Vagina (tissue), 2 donors: ENCODE data around the gene RNF141. TPM values are rescaled to one million over a fixed set of nuclear protein-coding genes. Genes with fewer than 3 reads are reported as not detected.

Experiments used
- DNase-seq, 2 donors: peaks; one replicate each; pipeline ENCODE4 v3.0.0-alpha.2; 2017; ENCODE audit errors: extremely low spot score in 2 of 2
- H3K27ac ChIP-seq: fragments of 200-600 bp; sonication (generic); one replicate; pipeline ENCODE4 v1.5.1; 2019
- H3K27me3 ChIP-seq: fragments of 200-600 bp; sonication (generic); one replicate; pipeline ENCODE4 v1.5.1; 2019
- H3K36me3 ChIP-seq, 2 donors: fragments of 200-600 bp; sonication (generic); one replicate each; pipeline ENCODE4 v1.5.1; 2017 to 2019
- H3K4me1 ChIP-seq: fragments of 200-600 bp; sonication (generic); one replicate; pipeline ENCODE4 v1.5.1; 2019
- H3K4me3 ChIP-seq, 2 donors: fragments of 200-600 bp; sonication (generic); 1 replicate in 1 of 2; 2 replicates in 1 of 2; pipeline ENCODE4 v1.5.1; 2016 to 2019
- H3K9me3 ChIP-seq: fragments of 200-600 bp; sonication (generic); one replicate; pipeline ENCODE4 v1.5.1; 2019
- POLR2A ChIP-seq, 2 donors: fragments of 450-650 bp; IDR thresholded peaks; one replicate each; pipeline ENCODE4 v1.6.1; 2017; ENCODE audit warnings: antibody characterized with exemption in 2 of 2, mild to moderate bottlenecking in 2 of 2, moderate library complexity in 2 of 2
- POLR2AphosphoS5 ChIP-seq, 2 donors: sonication (generic); formaldehyde crosslinking; IDR thresholded peaks; one replicate each; pipeline ENCODE4 v1.9.0; 2017; ENCODE audit warnings: antibody characterized with exemption in 2 of 2, mild to moderate bottlenecking in 2 of 2, low read depth in 1 of 2; ENCODE audit not compliant: insufficient read depth in 1 of 2
- intact Hi-C: fragments of 100-400 bp; cut with DNase I; formaldehyde crosslinking; loops from one replicate; pipeline ENCODE4 v1.15.1; 2023
- microRNA counts, 2 donors: library from miRNA; unstranded; fragments of <30 nt; microRNA quantifications; one replicate each; lab custom pipeline; 2016 to 2017
- total RNA-seq: library from RNA; depleted of rRNA; stranded (reverse); fragments of >200 nt; gene quantifications from one replicate; pipeline ENCODE4 v1.2.3, GENCODE V29; 2016
- TF ChIP-seq, protein P1 (sequence below), 3 experiments: fragments of 450-650 bp in 2 of 3; fragments of 200-600 bp in 1 of 3; sonication (generic) in 1 of 3; IDR thresholded peaks; one replicate each; pipeline ENCODE4 v1.5.1; 2017 to 2019; ENCODE audit warnings: antibody characterized with exemption in 3 of 3, mild to moderate bottlenecking in 2 of 3, moderate library complexity in 2 of 3

RNF141 gene
- total RNA-seq, 1 donor from 2014 or later, result 19.2 TPM

- intact Hi-C loops, result no loop called here
- Histone ChIP-seq H3K27ac (no peak overlapping the region), H3K4me1 (no peaks in the 10 kb centered on the region), H3K27me3 (no peaks in the 10 kb centered on the region), H3K9me3 (no peaks in the 10 kb centered on the region), H3K36me3 (no peaks in the 10 kb centered on the region), H3K4me3 (no peak overlapping the region)
- TF ChIP-seq POLR2A (IDR thresholded peaks at IDR 0.05) (no peak), POLR2AphosphoS5 (IDR thresholded peaks at IDR 0.05; ENCODE audit: insufficient read depth in 1 of 2, low read depth in 1 of 2) (no peak)
- TF ChIP-seq, protein P1, sequence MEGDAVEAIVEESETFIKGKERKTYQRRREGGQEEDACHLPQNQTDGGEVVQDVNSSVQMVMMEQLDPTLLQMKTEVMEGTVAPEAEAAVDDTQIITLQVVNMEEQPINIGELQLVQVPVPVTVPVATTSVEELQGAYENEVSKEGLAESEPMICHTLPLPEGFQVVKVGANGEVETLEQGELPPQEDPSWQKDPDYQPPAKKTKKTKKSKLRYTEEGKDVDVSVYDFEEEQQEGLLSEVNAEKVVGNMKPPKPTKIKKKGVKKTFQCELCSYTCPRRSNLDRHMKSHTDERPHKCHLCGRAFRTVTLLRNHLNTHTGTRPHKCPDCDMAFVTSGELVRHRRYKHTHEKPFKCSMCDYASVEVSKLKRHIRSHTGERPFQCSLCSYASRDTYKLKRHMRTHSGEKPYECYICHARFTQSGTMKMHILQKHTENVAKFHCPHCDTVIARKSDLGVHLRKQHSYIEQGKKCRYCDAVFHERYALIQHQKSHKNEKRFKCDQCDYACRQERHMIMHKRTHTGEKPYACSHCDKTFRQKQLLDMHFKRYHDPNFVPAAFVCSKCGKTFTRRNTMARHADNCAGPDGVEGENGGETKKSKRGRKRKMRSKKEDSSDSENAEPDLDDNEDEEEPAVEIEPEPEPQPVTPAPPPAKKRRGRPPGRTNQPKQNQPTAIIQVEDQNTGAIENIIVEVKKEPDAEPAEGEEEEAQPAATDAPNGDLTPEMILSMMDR (IDR thresholded peaks at IDR 0.05), result no peak
- DNase-seq, result peak in 1 of 2 donors; percentile 40
Measured at GRCh38 chr11:10473371-10473770, 67.6 kb downstream of the RNF141 start.

DNA sequence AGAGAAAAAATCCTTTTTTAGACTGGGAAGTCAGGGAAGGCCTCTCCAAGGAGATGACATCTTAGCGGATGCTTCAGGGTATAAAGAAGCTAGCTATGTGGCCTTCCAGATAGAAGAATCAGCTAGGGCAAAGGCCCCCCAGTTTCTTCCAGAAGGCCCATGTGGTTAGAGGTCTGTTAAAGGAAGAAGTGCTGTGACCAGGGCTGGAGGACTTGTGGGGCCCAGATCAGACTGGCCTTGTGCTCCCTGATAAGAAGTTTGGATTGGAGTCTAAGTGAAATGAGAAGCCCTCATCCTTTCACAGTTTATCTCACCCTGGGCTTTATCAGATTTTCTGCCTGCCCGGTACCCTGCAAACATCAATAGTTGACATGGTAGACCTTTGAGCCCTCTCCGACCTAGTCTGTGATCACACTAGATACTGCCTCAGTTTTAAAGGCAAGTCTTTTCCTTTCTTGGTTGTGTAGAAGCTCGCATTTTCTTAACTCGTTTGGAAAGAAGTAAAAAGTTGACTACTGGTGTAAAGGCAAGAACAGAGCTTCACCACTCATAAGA is 78.2 kb downstream of the RNF141 start:
- intact Hi-C loops, result no loop called here
- no peaks in the 10 kb centered on the region for H3K9me3 ChIP-seq
- peak in 1 of 2 donors; percentile 56 for DNase-seq
- no peaks in the 10 kb centered on the region for H3K4me1 ChIP-seq
- no peak overlapping the region for H3K4me3 ChIP-seq
- TF ChIP-seq POLR2A (IDR thresholded peaks at IDR 0.05) (no peak), POLR2AphosphoS5 (IDR thresholded peaks at IDR 0.05; ENCODE audit: insufficient read depth in 1 of 2, low read depth in 1 of 2) (no peak)
- TF ChIP-seq, protein P1 (IDR thresholded peaks at IDR 0.05), result no peak
- H3K27ac ChIP-seq, result no peak overlapping the region
- peaks cover 0 to 15% of the 10 kb centered on the region in 2 donors for H3K36me3 ChIP-seq
- H3K27me3 ChIP-seq, result no peaks in the 10 kb centered on the region

MicroRNA genes within 50 kb of the gene (microRNA counts, 767-probe panel; counts per million panel counts)
- 238 to 261 counts per million in 2 donors for microRNA hsa-miR-4485 (lab: Ali Mortazavi, UCI)

Other genes starting within 250 kb of the RNF141 start
- gene SBF2, start 247.0 kb downstream of the RNF141 start, total RNA-seq, result 69.5 TPM
- 130 TPM for gene ADM, start 236.1 kb downstream of the RNF141 start, total RNA-seq
- 20.1 TPM for gene AMPD3, start 85.9 kb downstream of the RNF141 start, total RNA-seq
- 62.9 TPM for gene LYVE1, start 27.5 kb upstream of the RNF141 start, total RNA-seq
- gene IRAG1, start 152.6 kb upstream of the RNF141 start, total RNA-seq, result 18.2 TPM
- 20.6 TPM for gene CTR9, start 210.1 kb upstream of the RNF141 start, total RNA-seq